ENCODE data around the gene C5orf47.

C5orf47 gene

GRCh38 chr5:173953528-173954090 lies 35.4 kb upstream of the C5orf47 start:
- Histone ChIP-seq H3K79me2 (ENCODE audit: insufficient read depth, low read depth) (no peaks in the 10 kb centered on the region), H4K20me1 (ENCODE audit: insufficient read depth) (no peaks in the 10 kb centered on the region), H3K27ac (no peak overlapping the region), H3K4me3 (IDR thresholded peaks at IDR 0.05; ENCODE audit: insufficient read depth, low read depth, low read length) (no peak overlapping the region), H3K4me1 (ENCODE audit: low read depth, poor library complexity, severe bottlenecking) (peaks cover 36% of the 10 kb centered on the region), H3K9ac (no peak overlapping the region), H3K36me3 (ENCODE audit: insufficient read depth) (no peaks in the 10 kb centered on the region), H3K27me3 (ENCODE audit: insufficient read depth, low read depth) (no peaks in the 10 kb centered on the region), H3K4me2 (no peak overlapping the region), H2AFZ (ENCODE audit: low read depth) (no peak overlapping the region)
- no peak for TF ChIP-seq CTCF (conservative IDR thresholded peaks at IDR 0.05; ENCODE audit: low read depth, low read length)

GRCh38 chr5:173954671-173955521 lies 34.1 kb upstream of the C5orf47 start:
- H4K20me1 ChIP-seq (ENCODE audit: insufficient read depth): no peaks in the 10 kb centered on the region
- no peak overlapping the region for H3K4me3 ChIP-seq (IDR thresholded peaks at IDR 0.05; ENCODE audit: insufficient read depth, low read depth, low read length)
- peaks cover 25% of the 10 kb centered on the region for H3K4me1 ChIP-seq (ENCODE audit: low read depth, poor library complexity, severe bottlenecking)
- no peaks in the 10 kb centered on the region for H3K36me3 ChIP-seq (ENCODE audit: insufficient read depth)
- no peak for TF ChIP-seq CTCF (conservative IDR thresholded peaks at IDR 0.05; ENCODE audit: low read depth, low read length)
- no peak overlapping the region for H3K9ac ChIP-seq
- H3K4me2 ChIP-seq: no peak overlapping the region
- H3K27me3 ChIP-seq (ENCODE audit: insufficient read depth, low read depth): no peaks in the 10 kb centered on the region
- H2AFZ ChIP-seq (ENCODE audit: low read depth): no peak overlapping the region
- H3K79me2 ChIP-seq (ENCODE audit: insufficient read depth, low read depth): no peaks in the 10 kb centered on the region
- no peak overlapping the region for H3K27ac ChIP-seq

GRCh38 chr5:173960986-173961385 lies 28.0 kb upstream of the C5orf47 start:
- Histone ChIP-seq H3K27ac (no peak overlapping the region), H3K79me2 (ENCODE audit: insufficient read depth, low read depth) (no peaks in the 10 kb centered on the region), H3K4me3 (IDR thresholded peaks at IDR 0.05; ENCODE audit: insufficient read depth, low read depth, low read length) (no peak overlapping the region), H4K20me1 (ENCODE audit: insufficient read depth) (no peaks in the 10 kb centered on the region), H3K9ac (no peak overlapping the region), H3K4me1 (ENCODE audit: low read depth, poor library complexity, severe bottlenecking) (no peaks in the 10 kb centered on the region), H3K27me3 (ENCODE audit: insufficient read depth, low read depth) (no peaks in the 10 kb centered on the region), H2AFZ (ENCODE audit: low read depth) (no peak overlapping the region), H3K4me2 (no peak overlapping the region), H3K36me3 (ENCODE audit: insufficient read depth) (no peaks in the 10 kb centered on the region)
- TF ChIP-seq CTCF (conservative IDR thresholded peaks at IDR 0.05; ENCODE audit: low read depth, low read length): no peak

- Histone ChIP-seq H3K4me2 (no peak overlapping the region), H3K9ac (no peak overlapping the region), H4K20me1 (ENCODE audit: insufficient read depth) (no peaks in the 10 kb centered on the region), H3K79me2 (ENCODE audit: insufficient read depth, low read depth) (no peaks in the 10 kb centered on the region), H3K27ac (no peak overlapping the region), H3K4me1 (ENCODE audit: low read depth, poor library complexity, severe bottlenecking) (no peaks in the 10 kb centered on the region), H3K36me3 (ENCODE audit: insufficient read depth) (no peaks in the 10 kb centered on the region), H2AFZ (ENCODE audit: low read depth) (no peak overlapping the region), H3K27me3 (ENCODE audit: insufficient read depth, low read depth) (no peaks in the 10 kb centered on the region), H3K4me3 (IDR thresholded peaks at IDR 0.05; ENCODE audit: insufficient read depth, low read depth, low read length) (no peak overlapping the region)
- no peak for TF ChIP-seq CTCF (conservative IDR thresholded peaks at IDR 0.05; ENCODE audit: low read depth, low read length)
Measured at GRCh38 chr5:173961418-173961817, 27.6 kb upstream of the C5orf47 start.
